OCI-LY1 (cell line): ENCODE measurements around the gene VAMP5.

Source experiments
- H2AFZ ChIP-seq: fragments of 200-600 bp; sonication (generic), shearing (Covaris generic); 2 replicates; pipeline ENCODE4 v1.6.0; 2014; ENCODE audit warnings: antibody characterized with exemption, mild to moderate bottlenecking, low read length
- H3F3A ChIP-seq: fragments of 200-600 bp; sonication (generic), shearing (Covaris generic); 2 replicates; pipeline ENCODE4 v1.6.0; 2014; ENCODE audit warnings: mild to moderate bottlenecking, antibody characterized with exemption, low read length, moderate library complexity; ENCODE audit not compliant: insufficient read depth
- H3K27ac ChIP-seq: fragments of 200-600 bp; sonication (generic); 2 replicates; pipeline ENCODE4 v1.5.1; 2014; ENCODE audit warnings: low read length, mixed run types, mild to moderate bottlenecking, low read depth; ENCODE audit not compliant: poor library complexity, severe bottlenecking
- H3K27me3 ChIP-seq: fragments of 200-600 bp; sonication (generic); 2 replicates; pipeline ENCODE4 v1.6.0; 2014; ENCODE audit warnings: antibody characterized with exemption, mild to moderate bottlenecking, low read length, moderate library complexity; ENCODE audit not compliant: insufficient read depth
- H3K36me3 ChIP-seq: fragments of 200-600 bp; sonication (generic); 2 replicates; pipeline ENCODE4 v1.6.1; 2014; ENCODE audit warnings: mild to moderate bottlenecking, antibody characterized with exemption, low read length, moderate library complexity, mixed read lengths; ENCODE audit not compliant: insufficient read depth
- H3K4me1 ChIP-seq: fragments of 200-600 bp; sonication (generic); 2 replicates; pipeline ENCODE4 v1.5.1; 2014; ENCODE audit warnings: mild to moderate bottlenecking, low read length, moderate library complexity; ENCODE audit not compliant: insufficient read depth, severe bottlenecking
- H3K4me2 ChIP-seq: fragments of 200-600 bp; sonication (generic), shearing (Covaris generic); 2 replicates; pipeline ENCODE4 v1.6.1; 2014; ENCODE audit warnings: low read length
- H3K4me3 ChIP-seq: fragments of 200-600 bp; sonication (generic); 2 replicates; pipeline ENCODE4 v1.5.1; 2014; ENCODE audit warnings: low read length, low read depth, mild to moderate bottlenecking, mixed read lengths; ENCODE audit not compliant: poor library complexity, severe bottlenecking
- H3K79me2 ChIP-seq: fragments of 200-600 bp; shearing (Covaris generic); 2 replicates; pipeline ENCODE4 v1.6.1; 2016; ENCODE audit warnings: mixed run types, low read length, mixed read lengths; ENCODE audit not compliant: insufficient read depth
- H3K9ac ChIP-seq: fragments of 200-600 bp; sonication (generic), shearing (Covaris generic); 2 replicates; pipeline ENCODE4 v1.6.1; 2014; ENCODE audit warnings: mild to moderate bottlenecking, low read length, mixed read lengths
- H3K9me2 ChIP-seq: fragments of 200-600 bp; sonication (generic), shearing (Covaris generic); 2 replicates; pipeline ENCODE4 v1.6.1; 2014; ENCODE audit warnings: low read depth, mild to moderate bottlenecking, low read length, mixed read lengths
- H3K9me3 ChIP-seq: fragments of 200-600 bp; shearing (Covaris generic); 2 replicates; pipeline ENCODE4 v1.6.1; 2014; ENCODE audit warnings: low read length, mixed read lengths
- H4K20me1 ChIP-seq: fragments of 200-600 bp; sonication (generic), shearing (Covaris generic); 2 replicates; pipeline ENCODE4 v1.6.0; 2016; ENCODE audit warnings: mild to moderate bottlenecking, low read length; ENCODE audit not compliant: insufficient read depth
- EZH2 ChIP-seq: fragments of 200-600 bp; sonication (generic), shearing (Covaris generic); IDR thresholded peaks from 2 replicates; pipeline ENCODE4 v1.8.0; 2017; ENCODE audit warnings: borderline replicate concordance, mixed run types, mild to moderate bottlenecking, antibody characterized with exemption, low read length, moderate library complexity, mixed read lengths
- TF ChIP-seq, protein P1 (sequence below): fragments of 200-600 bp; sonication (generic), shearing (Covaris generic); IDR thresholded peaks from 2 replicates; pipeline ENCODE4 v1.5.1; 2017; ENCODE audit warnings: mild to moderate bottlenecking, antibody characterized with exemption, low read length, moderate library complexity, mixed read lengths

The VAMP5 gene

DNA sequence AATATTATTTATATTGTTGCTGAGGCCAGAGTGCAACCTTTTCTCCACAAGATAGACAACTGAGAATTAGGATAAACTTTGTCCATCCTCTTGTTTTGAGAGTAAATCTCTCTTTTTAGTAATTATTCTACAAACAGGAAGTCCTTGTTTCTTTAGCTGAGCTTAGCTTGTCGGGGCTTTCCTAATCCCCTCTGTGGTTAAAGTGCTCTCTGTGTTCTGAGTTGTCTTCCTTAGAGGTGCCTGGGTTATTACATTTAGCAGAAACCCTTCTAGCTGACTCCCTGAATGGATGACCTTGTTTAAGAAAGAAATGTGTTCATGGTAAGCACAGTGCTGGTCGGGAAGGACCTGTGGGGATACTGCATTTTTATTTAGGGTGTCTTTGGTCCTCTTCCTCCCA, 44.4 kb downstream of the VAMP5 start:
- H3K27ac ChIP-seq = no peak overlapping the region
- H4K20me1 ChIP-seq = no peaks in the 10 kb centered on the region
- H3K36me3 ChIP-seq = peaks cover 97% of the 10 kb centered on the region
- H3K27me3 ChIP-seq = no peaks in the 10 kb centered on the region
- TF ChIP-seq, protein P1, sequence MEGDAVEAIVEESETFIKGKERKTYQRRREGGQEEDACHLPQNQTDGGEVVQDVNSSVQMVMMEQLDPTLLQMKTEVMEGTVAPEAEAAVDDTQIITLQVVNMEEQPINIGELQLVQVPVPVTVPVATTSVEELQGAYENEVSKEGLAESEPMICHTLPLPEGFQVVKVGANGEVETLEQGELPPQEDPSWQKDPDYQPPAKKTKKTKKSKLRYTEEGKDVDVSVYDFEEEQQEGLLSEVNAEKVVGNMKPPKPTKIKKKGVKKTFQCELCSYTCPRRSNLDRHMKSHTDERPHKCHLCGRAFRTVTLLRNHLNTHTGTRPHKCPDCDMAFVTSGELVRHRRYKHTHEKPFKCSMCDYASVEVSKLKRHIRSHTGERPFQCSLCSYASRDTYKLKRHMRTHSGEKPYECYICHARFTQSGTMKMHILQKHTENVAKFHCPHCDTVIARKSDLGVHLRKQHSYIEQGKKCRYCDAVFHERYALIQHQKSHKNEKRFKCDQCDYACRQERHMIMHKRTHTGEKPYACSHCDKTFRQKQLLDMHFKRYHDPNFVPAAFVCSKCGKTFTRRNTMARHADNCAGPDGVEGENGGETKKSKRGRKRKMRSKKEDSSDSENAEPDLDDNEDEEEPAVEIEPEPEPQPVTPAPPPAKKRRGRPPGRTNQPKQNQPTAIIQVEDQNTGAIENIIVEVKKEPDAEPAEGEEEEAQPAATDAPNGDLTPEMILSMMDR = no peak
- no peak for TF ChIP-seq EZH2
- no peaks in the 10 kb centered on the region for H3K4me1 ChIP-seq
- H3K9ac ChIP-seq = no peak overlapping the region
- H3K9me2 ChIP-seq = no peaks in the 10 kb centered on the region
- no peaks in the 10 kb centered on the region for H3K9me3 ChIP-seq
- no peak overlapping the region for H3K4me2 ChIP-seq
- H3F3A ChIP-seq = no peaks in the 10 kb centered on the region
- H2AFZ ChIP-seq = no peak overlapping the region
- H3K4me3 ChIP-seq = no peak overlapping the region
- H3K79me2 ChIP-seq = no peaks in the 10 kb centered on the region

DNA sequence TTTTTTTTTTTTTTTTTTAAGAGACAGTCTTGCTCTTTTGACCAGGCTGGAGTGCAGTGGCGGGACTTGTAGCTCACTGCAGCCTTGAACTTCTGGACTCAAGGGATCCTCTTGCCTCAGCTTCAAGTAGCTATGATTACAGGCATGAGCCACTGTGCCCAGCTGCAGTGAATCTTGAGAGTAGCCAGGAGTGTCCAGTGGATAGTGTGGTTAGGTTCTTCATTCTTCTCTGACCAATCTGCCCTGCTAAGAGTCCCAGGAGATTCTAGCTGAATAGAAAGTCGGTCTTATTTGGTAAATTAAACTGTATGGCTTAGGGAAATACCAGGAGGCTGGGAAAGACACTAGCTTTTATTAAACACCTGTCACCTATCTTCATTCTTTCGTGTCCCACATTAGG, 47.1 kb downstream of the VAMP5 start:
- Histone ChIP-seq H3K4me1 (no peaks in the 10 kb centered on the region), H3K4me2 (no peak overlapping the region), H3F3A (no peaks in the 10 kb centered on the region), H3K4me3 (no peak overlapping the region), H2AFZ (no peak overlapping the region), H3K36me3 (peaks cover 95% of the 10 kb centered on the region), H3K9me2 (no peaks in the 10 kb centered on the region), H3K27me3 (no peaks in the 10 kb centered on the region), H3K79me2 (no peaks in the 10 kb centered on the region), H3K9ac (no peak overlapping the region), H3K27ac (no peak overlapping the region), H3K9me3 (no peaks in the 10 kb centered on the region), H4K20me1 (no peaks in the 10 kb centered on the region)
- TF ChIP-seq EZH2 = no peak
- TF ChIP-seq, protein P1 = no peak

DNA sequence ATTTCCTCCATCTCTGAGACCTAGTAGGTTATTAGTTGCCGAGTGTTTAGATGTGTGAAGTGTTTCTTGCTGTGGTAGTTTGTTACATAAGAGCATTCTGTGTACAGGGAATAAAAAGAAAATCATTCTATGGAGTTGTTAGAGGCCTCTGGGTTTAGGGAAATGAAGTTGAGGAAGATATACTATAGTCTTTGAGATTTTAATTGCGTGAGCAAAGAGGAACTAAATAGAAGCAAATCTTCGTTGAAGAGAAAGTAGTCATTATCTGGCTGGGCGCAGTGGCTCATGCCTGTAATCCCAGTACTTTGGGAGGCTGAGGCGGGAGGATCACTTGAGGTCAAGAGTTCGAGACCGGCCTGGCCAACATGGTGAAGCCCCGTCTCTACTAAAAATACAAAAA, 50.8 kb downstream of the VAMP5 start:
- Histone ChIP-seq H3K9me2 (no peaks in the 10 kb centered on the region), H3K27ac (no peak overlapping the region), H3F3A (0 out of 2 replicates have a peak, but pooled peaks cover 7% of the 10 kb centered on the region), H3K9ac (no peak overlapping the region), H3K9me3 (no peaks in the 10 kb centered on the region), H2AFZ (no peak overlapping the region), H3K36me3 (peaks cover 93% of the 10 kb centered on the region), H4K20me1 (no peaks in the 10 kb centered on the region), H3K79me2 (no peaks in the 10 kb centered on the region), H3K27me3 (no peaks in the 10 kb centered on the region), H3K4me1 (no peaks in the 10 kb centered on the region), H3K4me2 (no peak overlapping the region), H3K4me3 (no peak overlapping the region)
- TF ChIP-seq, protein P1 = no peak
- TF ChIP-seq EZH2 = no peak
